ENCODE results near the gene DDR2.

Gene DDR2

GRCh38 chr1:162631546-162632191 lies 595 bp upstream of the DDR2 start:
- no peak for DNase-seq

GRCh38 chr1:162632698-162633080 lies 425 bp downstream of the DDR2 start:
- no peak for DNase-seq

GRCh38 chr1:162633081-162633762 lies 958 bp downstream of the DDR2 start:
- no peak for DNase-seq

- DNase-seq, result no peak
These were observed 3.2 kb downstream of the DDR2 start for GRCh38 chr1:162635418-162635817.

GRCh38 chr1:162639718-162640117 lies 7.5 kb downstream of the DDR2 start:
- no peak for DNase-seq

- no peak for DNase-seq
These were observed 8.8 kb downstream of the DDR2 start for GRCh38 chr1:162641114-162641513.

- DNase-seq, result no peak
These were observed 12.7 kb downstream of the DDR2 start for GRCh38 chr1:162644986-162645314.

GRCh38 chr1:162645666-162646065 lies 13.4 kb downstream of the DDR2 start:
- DNase-seq, result no peak

GRCh38 chr1:162649583-162649982 lies 17.3 kb downstream of the DDR2 start:
- DNase-seq, result no peak

GRCh38 chr1:162654915-162655620 lies 22.8 kb downstream of the DDR2 start:
- no peak for DNase-seq

- no peak for DNase-seq
These were observed 24.0 kb downstream of the DDR2 start for GRCh38 chr1:162656266-162656665.

GRCh38 chr1:162660574-162660973 lies 28.3 kb downstream of the DDR2 start:
- DNase-seq, result peak; percentile 24

GRCh38 chr1:162661336-162661735 lies 29.1 kb downstream of the DDR2 start:
- DNase-seq, result no peak

GRCh38 chr1:162662013-162662412 lies 29.7 kb downstream of the DDR2 start:
- no peak for DNase-seq

GRCh38 chr1:162663086-162663485 lies 30.8 kb downstream of the DDR2 start:
- no peak for DNase-seq

- DNase-seq, result peak; percentile 48
These were observed 31.4 kb downstream of the DDR2 start for GRCh38 chr1:162663589-162664106.

- DNase-seq, result no peak
These were observed 33.9 kb downstream of the DDR2 start for GRCh38 chr1:162666006-162666645.

GRCh38 chr1:162667381-162668080 lies 35.3 kb downstream of the DDR2 start:
- no peak for DNase-seq

GRCh38 chr1:162670928-162671663 lies 38.8 kb downstream of the DDR2 start:
- DNase-seq, result no peak

- no peak for DNase-seq
These were observed 39.6 kb downstream of the DDR2 start for GRCh38 chr1:162671664-162672410.

GRCh38 chr1:162672622-162673260 lies 40.5 kb downstream of the DDR2 start:
- no peak for DNase-seq

Data from NCI-H510A (cell line).